ENCODE results near the gene HIF1A.
"Not testable (repeated sequence)": the region's sequence is repeated elsewhere in the genome, so short reads cannot be mapped to it uniquely, and the experiment has no call there.

Gene HIF1A

DNA sequence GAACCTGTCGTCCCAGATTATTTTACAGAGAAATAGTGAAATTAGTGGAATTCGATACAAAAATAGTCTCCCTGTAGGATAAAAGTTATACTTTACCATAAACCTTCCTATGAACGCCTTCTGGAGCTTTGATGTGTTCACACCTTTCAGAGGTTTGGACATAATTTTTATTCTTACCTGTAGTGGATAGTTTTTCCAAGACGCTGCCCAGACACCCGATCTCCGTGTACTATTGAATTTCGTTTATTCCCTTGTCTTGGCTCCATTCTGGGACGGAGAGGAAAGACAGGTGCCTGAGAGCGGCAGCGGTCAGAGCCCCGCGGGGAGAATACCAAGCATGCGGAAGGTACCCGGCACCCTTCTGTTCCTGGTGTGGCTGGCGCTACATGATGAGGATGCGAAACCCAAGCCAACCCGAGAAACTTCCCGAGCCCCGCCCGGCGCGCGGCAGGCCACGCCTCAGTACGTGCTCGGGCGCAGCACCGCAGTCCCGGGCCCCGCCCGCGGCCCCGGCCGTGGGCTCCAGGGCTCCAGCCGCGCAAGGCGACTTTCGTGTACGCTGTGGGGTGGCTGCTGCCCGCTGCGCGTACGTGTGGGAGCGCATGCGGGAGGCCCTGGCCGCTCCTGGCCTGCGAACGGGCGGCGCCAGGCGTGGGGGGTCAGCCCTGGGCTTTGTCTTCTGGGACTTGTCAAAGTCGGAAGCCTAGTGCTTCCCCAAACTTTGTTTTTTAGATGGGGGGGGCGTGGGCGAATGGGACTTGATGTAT, 55.6 kb downstream of the HIF1A start:
- peak; percentile 80 to 81 for DNase-seq

GRCh38 chr14:61751475-61751989, 56.2 kb downstream of the HIF1A start:
- no peak for DNase-seq

DNA sequence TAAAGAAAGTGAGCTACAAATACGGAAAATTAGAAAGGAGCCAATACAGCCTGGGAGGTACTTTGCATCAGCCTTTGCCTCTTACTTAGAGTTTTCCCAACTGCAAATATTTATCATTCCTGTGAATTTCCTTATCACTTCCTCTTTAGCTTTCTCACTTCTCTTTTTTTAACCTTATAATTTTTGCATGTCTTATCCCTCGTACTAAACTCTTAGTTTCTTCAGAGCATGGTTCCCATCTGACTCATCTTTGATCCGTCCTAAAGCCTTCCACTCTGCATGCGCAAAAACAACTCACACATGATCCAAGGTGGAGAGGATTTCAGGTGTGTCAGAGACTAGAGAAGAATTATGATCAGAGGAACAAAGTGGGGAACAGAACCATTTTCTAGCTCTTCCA, 57.3 kb downstream of the HIF1A start:
- DNase-seq, result no peak

GRCh38 chr14:61753631-61754030, 58.3 kb downstream of the HIF1A start:
- DNase-seq, result no peak

DNA sequence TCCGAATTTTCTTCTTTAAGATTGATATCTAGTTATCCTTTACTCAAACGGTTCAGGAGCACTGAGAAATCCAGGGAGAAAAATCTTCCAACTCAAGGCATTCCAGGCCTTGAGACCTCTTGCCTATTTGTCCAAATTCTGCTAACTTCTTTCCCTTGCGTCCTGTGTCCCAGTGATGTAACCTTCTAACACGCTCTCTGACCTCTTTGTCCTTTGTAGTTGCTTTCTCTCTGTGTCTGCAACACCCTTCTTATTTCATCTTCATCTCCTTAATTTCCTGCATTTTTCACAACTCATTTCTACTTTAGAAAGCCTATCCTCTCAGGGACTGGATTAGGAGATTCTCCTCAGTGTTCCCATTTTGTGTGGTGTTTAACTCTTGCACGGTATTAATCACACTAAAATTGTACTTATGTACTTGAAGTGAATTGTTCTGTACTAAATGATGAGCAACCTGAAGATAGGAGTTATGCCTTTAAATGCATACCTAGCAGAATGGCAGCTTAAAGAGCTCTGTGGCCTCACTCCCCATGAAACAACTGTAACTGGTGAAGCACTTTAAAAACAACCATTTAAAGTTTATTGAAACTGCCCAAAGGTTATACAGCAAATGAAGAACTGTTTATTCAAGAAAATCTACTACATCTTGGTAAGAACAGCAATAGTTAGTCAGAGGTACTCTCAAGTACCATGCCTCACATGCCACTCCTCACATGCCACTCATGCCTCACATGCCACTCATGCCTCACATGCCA, 59.5 kb downstream of the HIF1A start:
- no peak for DNase-seq

DNA sequence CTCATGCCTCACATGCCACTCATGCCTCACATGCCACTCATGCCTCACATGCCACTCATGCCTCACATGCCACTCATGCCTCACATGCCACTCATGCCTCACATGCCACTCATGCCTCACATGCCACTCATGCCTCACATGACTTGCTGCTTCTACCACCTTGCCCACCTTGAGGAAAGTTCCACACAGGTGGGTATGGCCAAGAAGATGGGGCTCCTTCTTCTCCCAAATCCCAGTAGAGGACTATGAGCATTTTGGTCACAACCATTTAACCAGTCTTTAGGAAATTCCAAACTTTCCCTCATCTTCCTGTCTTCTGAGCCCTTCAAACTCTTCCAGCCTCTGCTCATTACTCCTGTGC, 60.0 kb downstream of the HIF1A start:
- DNase-seq, result not testable (repeated sequence)

GRCh38 chr14:61756135-61756534, 60.8 kb downstream of the HIF1A start:
- no peak for DNase-seq

DNA sequence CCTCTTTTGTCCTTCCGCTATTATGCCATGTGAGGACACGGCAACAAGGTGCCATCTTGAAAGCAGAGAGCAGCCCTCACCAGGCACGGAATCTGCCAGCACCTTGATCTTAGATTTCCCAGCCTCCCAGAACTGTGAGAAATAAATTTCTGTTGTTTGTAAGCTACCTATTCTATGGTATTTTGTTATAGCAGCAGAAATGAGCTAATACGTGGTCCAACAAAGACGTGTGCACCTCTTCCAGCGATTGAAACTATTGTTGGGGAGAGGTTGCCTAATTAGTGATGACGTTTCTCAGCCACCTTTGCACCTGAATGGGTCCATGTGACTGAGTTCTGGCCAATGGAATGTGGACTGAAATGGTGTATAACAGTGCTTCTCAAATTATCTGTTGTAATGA, 64.6 kb downstream of the HIF1A start:
- no peak for DNase-seq

DNA sequence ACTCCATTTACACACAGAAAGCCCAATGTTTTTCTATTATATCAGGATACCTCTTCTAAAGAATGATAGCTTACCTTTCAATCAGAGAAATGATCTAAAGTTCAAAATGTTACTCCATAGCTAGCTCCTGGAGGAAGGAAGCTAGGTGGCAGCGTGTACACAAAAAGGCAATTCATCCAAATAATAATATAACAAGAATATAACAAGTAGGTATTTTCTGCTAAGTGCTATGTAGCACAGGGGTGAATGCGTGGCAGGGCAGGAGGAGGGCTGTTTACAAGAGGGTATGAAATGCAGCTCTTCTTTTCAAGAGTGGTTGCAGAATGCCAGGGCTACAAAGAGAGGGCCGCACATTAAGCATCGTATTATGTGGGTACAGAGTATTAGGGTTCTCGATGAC, 66.2 kb downstream of the HIF1A start:
- no peak for DNase-seq

GRCh38 chr14:61761959-61762786, 66.9 kb downstream of the HIF1A start, which contains the start of gene SNAPC1:
Gene SNAPC1 (plus strand): TSS chr14:61762420. CDS start chr14:61762461, 41 bp downstream.
- DNase-seq, result peak; percentile 98

DNA sequence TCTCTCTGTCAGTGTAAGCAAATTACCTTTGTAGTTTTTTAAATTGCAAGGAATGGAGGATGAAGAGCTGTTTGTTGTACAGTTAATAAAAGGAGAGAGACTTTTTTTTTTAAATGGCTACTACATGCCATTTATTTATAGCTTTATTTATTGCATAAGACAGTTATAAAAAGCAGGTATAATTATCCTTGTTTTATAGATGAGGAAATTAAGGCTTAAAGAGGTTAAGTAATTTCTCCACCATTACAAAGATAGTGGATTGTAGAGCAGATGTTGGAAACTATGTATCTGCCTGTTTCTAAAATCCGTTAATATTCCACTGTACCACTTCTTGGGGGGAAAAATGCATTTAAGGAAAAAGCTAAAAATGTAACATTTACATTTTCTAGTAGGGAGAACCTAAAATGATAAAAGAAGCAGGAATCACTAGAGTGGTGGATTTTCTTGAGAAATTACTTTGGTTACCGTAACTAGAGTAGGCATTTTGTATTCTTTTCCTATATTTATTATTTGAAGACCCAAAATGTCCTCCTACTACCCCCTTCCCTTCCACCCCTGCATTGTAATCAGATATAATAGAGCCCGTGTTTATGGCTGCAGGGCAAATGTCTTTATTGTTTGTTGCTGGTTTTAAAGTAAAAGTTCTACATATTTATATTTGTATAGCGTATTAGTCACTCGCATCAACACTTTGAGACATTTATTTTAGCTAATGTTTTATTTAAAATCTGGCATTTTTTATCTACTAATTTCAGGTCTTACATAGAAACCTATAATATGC, 69.2 kb downstream of the HIF1A start:
- no peak for DNase-seq

GRCh38 chr14:61765225-61765943, 70.1 kb downstream of the HIF1A start:
- no peak for DNase-seq

GRCh38 chr14:61766151-61766550, 70.8 kb downstream of the HIF1A start:
- DNase-seq, result no peak

DNA sequence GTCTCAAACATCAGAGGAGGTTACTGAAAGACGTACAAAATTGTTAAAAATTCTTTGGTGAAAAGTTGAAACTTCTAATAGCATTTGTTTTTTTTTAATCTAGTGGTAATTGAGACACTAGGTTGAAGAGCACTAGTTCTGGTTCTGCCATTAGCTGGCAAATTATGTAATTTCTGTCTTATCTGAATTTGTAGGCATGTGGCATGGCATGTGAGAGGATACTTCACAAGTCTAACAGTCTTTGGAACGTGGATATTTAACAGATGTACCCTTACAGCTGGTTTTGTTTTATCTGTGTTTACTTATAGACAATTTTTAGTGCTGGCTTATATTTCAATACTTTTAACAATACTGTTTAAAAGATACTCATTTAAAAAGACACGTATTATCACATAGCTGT, 72.9 kb downstream of the HIF1A start:
- DNase-seq, result no peak

DNA sequence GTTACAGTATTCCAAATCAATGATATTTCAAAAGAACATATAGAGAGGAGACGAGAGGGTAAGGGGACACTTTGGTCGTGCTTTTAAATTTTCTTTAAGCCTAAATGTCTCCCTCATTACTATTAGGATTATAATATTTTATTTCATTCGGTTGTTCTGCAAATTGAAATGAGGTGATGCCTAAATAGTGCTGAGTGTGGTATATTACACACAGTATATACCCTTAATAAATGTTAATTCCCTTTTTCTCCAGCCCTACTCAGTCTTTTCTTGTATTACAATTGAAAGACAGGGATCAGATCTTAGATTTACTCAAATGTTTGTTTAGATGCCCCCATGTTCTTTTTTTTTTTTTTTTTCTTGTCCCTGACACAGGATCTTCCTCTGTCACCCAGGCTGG, 74.6 kb downstream of the HIF1A start:
- DNase-seq, result no peak

DNA sequence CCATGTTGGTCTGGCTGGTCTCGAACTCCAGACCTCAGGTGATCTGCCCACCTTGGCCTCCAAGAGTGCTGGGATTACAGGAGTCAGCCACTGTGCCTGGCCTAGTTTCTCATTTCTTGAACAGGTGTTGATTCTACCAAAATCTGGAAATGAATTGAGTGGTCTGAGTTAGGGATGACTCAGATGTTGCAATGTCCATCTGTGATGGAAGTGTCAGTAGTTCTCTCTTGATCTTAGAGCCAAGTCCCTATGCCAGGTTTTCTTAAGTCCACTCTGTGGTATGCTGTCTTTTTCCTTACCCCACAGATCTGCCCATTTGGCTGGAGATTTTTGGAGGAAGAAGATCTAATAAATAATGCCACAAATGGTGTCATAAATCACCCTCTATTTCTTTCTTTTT, 79.5 kb downstream of the HIF1A start:
- no peak for DNase-seq

GRCh38 chr14:61780125-61780524, 84.8 kb downstream of the HIF1A start:
- DNase-seq, result no peak

DNA sequence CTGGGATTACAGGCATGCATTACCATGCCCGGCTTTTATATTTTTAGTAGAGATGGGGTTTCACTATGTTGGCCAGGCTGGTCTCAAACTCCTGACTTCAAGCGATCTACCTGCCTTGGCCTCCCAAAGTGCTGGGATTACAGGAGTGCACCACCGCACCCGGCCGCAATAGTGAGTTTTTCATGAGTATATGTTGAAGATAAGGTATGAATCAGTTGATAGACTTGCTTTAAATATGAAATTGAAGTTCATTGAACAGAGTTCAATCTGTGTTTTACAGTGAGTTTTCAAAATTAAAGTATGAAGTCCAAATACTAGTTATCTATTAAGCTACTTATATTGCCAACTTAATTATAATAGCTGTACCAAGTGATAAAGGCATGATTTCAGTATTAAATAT, 102.0 kb downstream of the HIF1A start:
- no peak for DNase-seq

Measured in CD4-positive, alpha-beta T cell treated with Interleukin-1 beta for 1 hour (primary cell).